Ascending aorta (tissue), 2 donors: Measurements from ENCODE around the gene BBIP1. TPM values are rescaled to one million over a fixed set of nuclear protein-coding genes. Genes with fewer than 3 reads are reported as not detected.

Experiments
- DNase-seq, 2 donors: peaks; one replicate each; pipeline ENCODE4 v3.0.0-alpha.2; 2019; ENCODE audit warnings: low spot score in 2 of 2
- H3K27ac ChIP-seq, 2 donors: fragments of 200-600 bp; sonication (generic); one replicate each; pipeline ENCODE4 v1.5.1; 2016 to 2017; ENCODE audit warnings: mild to moderate bottlenecking in 1 of 2
- H3K27me3 ChIP-seq: fragments of 200-600 bp; sonication (generic); one replicate; pipeline ENCODE4 v1.5.1; 2017
- H3K36me3 ChIP-seq, 2 donors: fragments of 200-600 bp; sonication (generic); one replicate each; pipeline ENCODE4 v1.5.1; 2016
- H3K4me1 ChIP-seq, 2 donors: fragments of 200-600 bp; sonication (generic); one replicate each; pipeline ENCODE4 v1.5.1; 2016 to 2017; ENCODE audit warnings: mild to moderate bottlenecking in 1 of 2
- H3K4me3 ChIP-seq, 2 donors: fragments of 200-600 bp; sonication (generic); one replicate each; pipeline ENCODE4 v1.5.1; 2016 to 2017; ENCODE audit warnings: mild to moderate bottlenecking in 1 of 2
- H3K9me3 ChIP-seq, 2 donors: fragments of 200-600 bp; sonication (generic); one replicate each; pipeline ENCODE4 v1.5.1; 2016
- intact Hi-C: fragments of 100-400 bp; cut with DNase I; formaldehyde crosslinking; loops from one replicate; pipeline ENCODE4 v1.15.1; 2023
- total RNA-seq: library from RNA; depleted of rRNA; stranded (reverse); fragments of >200 nt; gene quantifications from one replicate; pipeline ENCODE4 v1.1.0, GENCODE V29; 2016
- TF ChIP-seq, protein P1 (sequence below), 3 experiments: fragments of 200-600 bp in 2 of 3; fragments of 450-650 bp in 1 of 3; sonication (generic) in 2 of 3; IDR thresholded peaks; one replicate each; pipeline ENCODE4 v1.5.1; 2016 to 2019; ENCODE audit warnings: antibody characterized with exemption in 3 of 3, mild to moderate bottlenecking in 1 of 3, moderate library complexity in 1 of 3

BBIP1 gene
- total RNA-seq, 1 donor from 2014 or later = 1.5 TPM

DNA sequence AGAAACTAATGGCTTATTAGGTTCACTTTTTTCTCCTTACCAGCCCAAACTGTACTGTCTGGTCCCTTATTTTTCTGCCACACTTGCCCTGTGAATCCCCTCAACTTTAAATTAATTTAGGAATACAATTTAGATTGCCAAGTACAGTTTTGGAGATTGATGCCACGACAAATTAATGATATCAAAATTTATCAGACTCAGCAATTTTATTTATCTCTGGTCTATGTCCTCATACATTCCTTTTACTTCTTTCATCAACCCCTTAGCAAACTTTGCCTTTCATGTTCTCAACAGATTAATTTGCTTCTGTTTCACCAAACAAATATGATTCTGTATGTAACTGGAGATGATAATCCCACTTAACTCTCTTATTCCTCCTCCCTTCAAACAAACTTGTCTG, 38.6 kb upstream of the BBIP1 start:
- intact Hi-C loops = no loop called here
- H3K27ac ChIP-seq = no peak overlapping the region
- TF ChIP-seq, protein P1, sequence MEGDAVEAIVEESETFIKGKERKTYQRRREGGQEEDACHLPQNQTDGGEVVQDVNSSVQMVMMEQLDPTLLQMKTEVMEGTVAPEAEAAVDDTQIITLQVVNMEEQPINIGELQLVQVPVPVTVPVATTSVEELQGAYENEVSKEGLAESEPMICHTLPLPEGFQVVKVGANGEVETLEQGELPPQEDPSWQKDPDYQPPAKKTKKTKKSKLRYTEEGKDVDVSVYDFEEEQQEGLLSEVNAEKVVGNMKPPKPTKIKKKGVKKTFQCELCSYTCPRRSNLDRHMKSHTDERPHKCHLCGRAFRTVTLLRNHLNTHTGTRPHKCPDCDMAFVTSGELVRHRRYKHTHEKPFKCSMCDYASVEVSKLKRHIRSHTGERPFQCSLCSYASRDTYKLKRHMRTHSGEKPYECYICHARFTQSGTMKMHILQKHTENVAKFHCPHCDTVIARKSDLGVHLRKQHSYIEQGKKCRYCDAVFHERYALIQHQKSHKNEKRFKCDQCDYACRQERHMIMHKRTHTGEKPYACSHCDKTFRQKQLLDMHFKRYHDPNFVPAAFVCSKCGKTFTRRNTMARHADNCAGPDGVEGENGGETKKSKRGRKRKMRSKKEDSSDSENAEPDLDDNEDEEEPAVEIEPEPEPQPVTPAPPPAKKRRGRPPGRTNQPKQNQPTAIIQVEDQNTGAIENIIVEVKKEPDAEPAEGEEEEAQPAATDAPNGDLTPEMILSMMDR (IDR thresholded peaks at IDR 0.05) = no peak
- no peak overlapping the region for H3K4me3 ChIP-seq
- H3K36me3 ChIP-seq = no peaks in the 10 kb centered on the region
- no peaks in the 10 kb centered on the region for H3K9me3 ChIP-seq
- DNase-seq = no peak
- no peaks in the 10 kb centered on the region for H3K27me3 ChIP-seq
- peaks cover 0 to 7% of the 10 kb centered on the region in 2 donors for H3K4me1 ChIP-seq

DNA sequence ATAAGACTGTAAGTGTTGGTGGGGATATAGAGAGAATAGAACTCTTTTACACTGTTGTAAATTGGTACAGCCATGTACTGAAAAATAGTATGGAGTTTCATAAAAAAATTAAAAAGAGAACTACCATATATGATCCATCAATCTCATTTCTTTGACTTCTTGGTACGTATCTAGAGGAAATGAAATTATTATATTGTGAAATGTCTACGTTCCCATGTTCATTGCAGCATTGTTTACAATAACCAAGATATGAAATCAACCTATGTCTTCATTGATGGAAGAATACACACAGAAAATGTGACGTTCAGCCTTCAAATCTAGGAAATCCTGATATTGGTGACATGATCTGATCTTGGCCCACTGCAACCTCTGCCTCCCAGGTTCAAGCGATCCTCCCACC, 32.4 kb upstream of the BBIP1 start:
- intact Hi-C loops = no loop called here
- Histone ChIP-seq H3K4me1 (no peaks in the 10 kb centered on the region), H3K4me3 (no peak overlapping the region), H3K9me3 (no peaks in the 10 kb centered on the region), H3K36me3 (no peaks in the 10 kb centered on the region), H3K27me3 (no peaks in the 10 kb centered on the region), H3K27ac (no peak overlapping the region)
- no peak for DNase-seq
- TF ChIP-seq, protein P1 (IDR thresholded peaks at IDR 0.05) = no peak

DNA sequence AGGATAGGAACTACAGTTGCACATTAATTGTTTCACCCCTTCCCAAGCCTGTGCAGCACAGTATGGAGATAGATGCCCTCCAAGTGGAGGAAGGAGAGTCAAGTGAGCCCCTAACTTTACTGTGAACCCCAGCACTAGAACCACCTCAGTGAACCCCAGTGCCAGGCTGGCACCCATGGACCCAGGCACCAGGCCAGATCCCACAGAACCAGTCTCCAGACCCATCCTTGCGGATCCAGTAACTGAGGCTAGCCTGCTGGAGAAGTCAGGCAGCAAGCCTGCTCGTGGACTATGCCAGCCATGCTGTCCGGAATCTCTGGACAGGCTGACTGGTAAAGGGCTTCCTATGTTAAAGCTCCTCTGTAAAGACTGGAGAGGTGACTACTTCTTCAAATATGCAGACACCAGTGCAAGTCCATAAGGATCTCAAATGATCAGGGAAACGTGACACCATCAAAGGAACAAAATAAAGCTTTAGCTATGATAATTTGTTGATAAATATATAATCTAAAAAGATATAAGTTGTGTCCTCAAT, 28.1 kb upstream of the BBIP1 start:
- DNase-seq = no peak
- intact Hi-C loops = no loop called here
- TF ChIP-seq, protein P1 (IDR thresholded peaks at IDR 0.05) = no peak
- H3K27me3 ChIP-seq = no peaks in the 10 kb centered on the region
- no peaks in the 10 kb centered on the region for H3K36me3 ChIP-seq
- H3K9me3 ChIP-seq = no peaks in the 10 kb centered on the region
- H3K4me3 ChIP-seq = no peak overlapping the region
- no peak overlapping the region for H3K27ac ChIP-seq
- no peaks in the 10 kb centered on the region for H3K4me1 ChIP-seq

DNA sequence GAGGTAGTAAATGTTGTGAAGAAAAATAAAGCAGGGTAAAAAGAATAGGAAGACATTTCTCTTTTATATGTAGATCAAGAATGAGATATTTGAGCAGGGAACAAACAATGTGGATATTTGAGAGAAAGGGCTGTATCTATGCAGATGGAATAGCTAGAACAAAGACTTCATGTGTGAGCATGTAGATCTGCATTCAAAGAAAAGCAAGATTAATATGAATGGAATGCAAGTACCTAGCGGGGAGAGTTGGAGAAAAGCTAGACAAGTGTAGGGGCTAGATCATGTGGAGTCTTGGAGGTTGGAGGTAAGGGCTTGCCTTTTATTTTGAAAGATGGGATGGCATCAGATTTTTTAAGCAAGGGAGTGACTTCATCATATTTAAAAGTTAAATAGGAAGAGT, 27.5 kb upstream of the BBIP1 start:
- H3K36me3 ChIP-seq = no peaks in the 10 kb centered on the region
- H3K9me3 ChIP-seq = no peaks in the 10 kb centered on the region
- intact Hi-C loops = no loop called here
- no peaks in the 10 kb centered on the region for H3K4me1 ChIP-seq
- DNase-seq = no peak
- H3K27me3 ChIP-seq = no peaks in the 10 kb centered on the region
- TF ChIP-seq, protein P1 (IDR thresholded peaks at IDR 0.05) = no peak
- no peak overlapping the region for H3K27ac ChIP-seq
- no peak overlapping the region for H3K4me3 ChIP-seq

DNA sequence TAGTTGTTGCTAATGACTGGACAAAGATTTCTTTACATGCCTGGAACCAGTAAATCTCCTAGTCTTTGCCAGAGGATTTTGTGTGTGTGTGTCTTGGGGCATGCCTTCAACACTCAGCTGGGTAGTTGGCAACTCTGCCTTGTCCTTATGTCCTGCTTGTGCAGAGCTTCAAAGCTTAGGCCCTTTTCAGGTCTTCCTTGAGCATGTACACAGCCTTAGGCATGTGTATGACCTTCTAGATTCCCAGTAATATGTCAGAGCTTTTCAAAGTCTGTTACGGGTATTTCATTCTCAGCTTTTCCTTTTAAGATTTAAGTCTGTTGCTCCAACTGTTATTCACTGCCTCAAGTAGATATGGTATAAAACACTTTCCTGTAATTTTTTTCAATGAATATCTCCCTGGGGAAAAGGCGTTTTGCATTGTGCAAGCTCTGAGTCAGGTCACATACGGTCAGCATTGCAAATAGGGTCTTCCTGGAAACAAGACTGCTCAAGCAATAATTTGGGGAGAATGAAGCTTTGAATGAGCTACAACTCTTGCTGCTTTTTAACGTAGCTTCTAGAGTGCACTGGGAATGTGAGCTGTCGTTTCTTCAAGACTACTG, 25.9 kb upstream of the BBIP1 start:
- peak in 1 of 2 donors; percentile 64 for DNase-seq
- Histone ChIP-seq H3K9me3 (no peaks in the 10 kb centered on the region), H3K4me1 (no peaks in the 10 kb centered on the region), H3K36me3 (no peaks in the 10 kb centered on the region), H3K27ac (no peak overlapping the region), H3K27me3 (no peaks in the 10 kb centered on the region), H3K4me3 (no peak overlapping the region)
- TF ChIP-seq, protein P1 (IDR thresholded peaks at IDR 0.05) = no peak
- intact Hi-C loops = no loop called here
